ENCODE results near the gene CFAP300.

The CFAP300 gene

GRCh38 chr11:102047305-102047924 lies at the start of gene CFAP300:
CFAP300 (plus strand) TSS chr11:102047437; CDS start chr11:102047471, 34 bp downstream.
- peak; percentile 93 for DNase-seq

GRCh38 chr11:102001657-102002338 lies 45.4 kb upstream of the CFAP300 start:
- DNase-seq: no peak

- no peak for DNase-seq
Measured at GRCh38 chr11:102004220-102004619, 43.0 kb upstream of the CFAP300 start.

GRCh38 chr11:102005306-102005705 lies 41.9 kb upstream of the CFAP300 start:
- no peak for DNase-seq

GRCh38 chr11:102006835-102007566 lies 40.2 kb upstream of the CFAP300 start:
- DNase-seq: no peak

GRCh38 chr11:102007567-102008437 lies 39.4 kb upstream of the CFAP300 start:
- peak; percentile 75 for DNase-seq

GRCh38 chr11:102010776-102011494 lies 36.3 kb upstream of the CFAP300 start:
- DNase-seq: no peak

GRCh38 chr11:102012946-102013345 lies 34.3 kb upstream of the CFAP300 start:
- no peak for DNase-seq

- DNase-seq: no peak
Measured at GRCh38 chr11:102014756-102015155, 32.5 kb upstream of the CFAP300 start.

- DNase-seq: no peak
Measured at GRCh38 chr11:102017026-102017425, 30.2 kb upstream of the CFAP300 start.

GRCh38 chr11:102026217-102026616 lies 21.0 kb upstream of the CFAP300 start:
- no peak for DNase-seq

- DNase-seq: no peak
Measured at GRCh38 chr11:102026959-102027358, 20.3 kb upstream of the CFAP300 start.

- DNase-seq: no peak
Measured at GRCh38 chr11:102036757-102037156, 10.5 kb upstream of the CFAP300 start.

GRCh38 chr11:102046841-102047240 lies 396 bp upstream of the CFAP300 start:
- DNase-seq: no peak

GRCh38 chr11:102050927-102051575 lies 3.8 kb downstream of the CFAP300 start:
- no peak for DNase-seq

- DNase-seq: no peak
Measured at GRCh38 chr11:102061276-102061675, 14.0 kb downstream of the CFAP300 start.

- DNase-seq: no peak
Measured at GRCh38 chr11:102062106-102062505, 14.9 kb downstream of the CFAP300 start.

GRCh38 chr11:102064316-102064715 lies 17.1 kb downstream of the CFAP300 start:
- no peak for DNase-seq

GRCh38 chr11:102070766-102071165 lies 23.5 kb downstream of the CFAP300 start:
- no peak for DNase-seq

GRCh38 chr11:102071497-102072472 lies 24.5 kb downstream of the CFAP300 start:
- no peak for DNase-seq

Data from NCI-H345 (cell line).